GM18517 (cell line): Measurements from ENCODE around the gene DCLK2.

Source experiments
- ATAC-seq: cut with Tn5 transposase; IDR thresholded peaks from one replicate; pipeline ENCODE4 v1.9.1; 2021; ENCODE audit warnings: mild to moderate bottlenecking, moderate library complexity; ENCODE audit not compliant: unreplicated experiment

DCLK2 gene

GRCh38 chr4:150078041-150078578 is at the start of gene DCLK2:
Gene DCLK2, plus strand, starts transcription at chr4:150078445. Its CDS starts 583 bp downstream, at chr4:150079028.
- no peak for ATAC-seq

DNA sequence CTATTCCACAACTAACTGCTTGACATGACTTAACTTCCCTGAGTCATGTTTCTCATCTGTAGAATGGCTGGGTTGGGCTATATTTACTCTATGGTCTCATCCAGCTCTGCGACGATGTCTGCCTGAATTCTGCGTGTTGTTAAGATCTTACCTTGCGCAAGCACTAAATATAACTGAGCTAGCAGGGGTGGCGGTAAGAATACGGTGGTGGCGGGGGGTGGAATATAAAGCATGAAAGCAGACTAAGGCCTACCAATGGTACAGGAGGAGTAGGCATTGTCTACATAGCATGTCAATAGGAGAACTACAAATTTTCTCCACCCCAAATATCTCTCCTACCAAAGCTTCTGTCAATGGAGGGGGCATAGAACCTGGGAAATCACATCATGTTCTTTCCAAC is 45.7 kb upstream of the DCLK2 start:
- no peak for ATAC-seq

GRCh38 chr4:150033081-150033480 is 45.2 kb upstream of the DCLK2 start:
- no peak for ATAC-seq

DNA sequence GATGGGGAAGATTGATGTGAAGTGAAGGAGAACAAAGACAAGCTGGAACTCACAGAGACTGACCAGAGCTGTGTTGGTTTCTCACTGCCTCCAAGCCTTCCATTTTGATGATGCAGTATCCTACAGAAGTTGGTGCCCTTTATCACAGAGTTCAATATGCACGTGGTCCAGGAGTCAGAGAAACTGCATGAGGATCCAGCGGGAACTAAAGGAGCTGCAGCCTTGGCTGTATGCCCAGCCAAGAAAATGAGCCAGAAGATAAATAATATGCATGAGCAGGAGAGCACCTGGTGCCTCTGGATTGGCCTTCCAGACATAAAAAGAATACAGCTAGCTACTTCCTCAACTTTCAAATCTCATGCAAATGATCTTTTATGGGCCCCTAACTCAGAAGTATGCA is 44.3 kb upstream of the DCLK2 start:
- no peak for ATAC-seq

DNA sequence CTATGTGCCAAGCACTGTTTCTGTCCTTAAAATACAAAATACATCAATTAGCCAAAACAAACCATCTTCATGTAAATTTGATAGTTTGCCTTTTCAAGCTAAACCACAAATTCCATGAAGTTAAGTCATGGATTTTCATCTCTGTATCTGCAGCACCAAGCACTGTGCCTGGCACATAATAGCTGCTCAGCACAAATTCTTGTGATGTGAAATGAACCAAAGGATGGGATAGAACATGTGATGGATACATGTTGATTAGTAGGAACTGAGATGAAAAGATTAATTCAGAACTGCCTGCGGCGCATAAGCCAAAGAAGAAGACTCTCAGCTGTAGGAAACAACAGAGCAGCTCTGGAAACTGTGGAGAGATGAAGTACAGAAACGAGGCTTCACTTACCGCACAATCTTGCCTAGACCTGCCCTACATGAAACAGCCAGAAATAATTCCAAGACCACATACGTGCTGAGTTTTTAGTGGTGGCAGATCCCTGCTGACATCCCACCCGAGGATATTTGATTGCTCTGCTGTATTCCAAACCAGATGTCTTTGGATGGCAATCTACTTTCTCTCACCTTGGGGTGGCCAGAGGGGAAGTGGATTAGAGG is 40.9 kb upstream of the DCLK2 start:
- no peak for ATAC-seq

DNA sequence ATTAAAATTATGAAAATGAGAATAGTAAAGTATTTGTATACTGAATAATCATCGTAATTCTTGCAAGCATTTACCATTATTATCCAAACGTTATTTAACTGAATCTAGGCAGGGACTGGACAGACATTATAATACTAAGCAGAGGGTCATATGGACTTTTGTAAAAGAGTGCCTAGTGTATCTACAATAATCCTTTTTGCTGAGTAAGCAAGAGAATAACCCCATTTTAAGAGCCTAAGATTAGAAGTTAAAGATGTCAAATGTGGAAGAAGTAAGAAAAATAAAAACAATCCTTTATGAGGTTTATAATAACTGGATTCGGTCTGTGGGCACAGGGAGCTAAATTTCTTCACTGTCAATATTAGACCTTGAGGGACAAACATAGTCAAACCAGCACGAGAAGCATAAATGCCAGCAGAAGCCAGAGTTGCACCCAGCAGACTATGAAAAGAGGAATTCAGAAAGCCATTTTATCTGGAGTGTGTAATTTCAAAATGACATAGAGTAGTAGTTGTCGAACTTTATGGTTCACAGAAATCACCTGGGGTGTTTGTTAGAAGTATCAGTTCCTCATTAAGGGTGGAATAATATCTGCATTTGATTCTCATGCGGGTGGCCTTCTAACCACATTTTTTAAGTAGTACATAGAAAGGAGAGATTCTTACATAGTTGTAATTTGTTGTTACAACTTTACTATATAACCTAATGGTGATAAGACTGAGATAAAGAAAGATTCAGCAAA is 39.7 kb upstream of the DCLK2 start:
- peak; percentile 90 for ATAC-seq

GRCh38 chr4:150039274-150040127 is 38.7 kb upstream of the DCLK2 start:
- ATAC-seq, result no peak

- ATAC-seq, result no peak
Measured at GRCh38 chr4:150044517-150044916, 33.7 kb upstream of the DCLK2 start.

- ATAC-seq, result no peak
Measured at GRCh38 chr4:150045410-150045809, 32.8 kb upstream of the DCLK2 start.

DNA sequence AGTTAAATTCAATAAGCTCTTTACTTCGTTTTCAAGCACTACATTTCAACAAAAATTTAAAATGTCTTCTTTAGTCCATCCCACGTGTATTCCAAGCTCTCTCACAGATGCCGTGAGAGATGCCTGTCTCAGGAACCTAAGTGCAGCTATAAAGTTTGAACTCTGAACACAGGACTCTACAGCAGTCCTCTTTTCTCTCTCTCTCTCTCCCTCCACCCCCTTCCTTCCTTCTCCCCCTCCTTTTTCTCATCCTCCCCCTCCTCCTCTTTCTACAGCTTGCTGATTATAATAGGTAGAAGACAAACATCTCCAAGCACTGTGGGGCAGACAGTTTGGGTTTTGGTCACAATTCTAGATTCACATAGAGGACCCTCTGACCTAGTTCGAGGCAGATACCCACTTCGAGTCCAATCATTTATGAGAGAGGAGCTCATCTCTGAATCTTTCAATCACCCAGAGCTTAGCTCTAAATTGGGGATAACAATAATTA is 31.5 kb upstream of the DCLK2 start:
- ATAC-seq, result no peak

DNA sequence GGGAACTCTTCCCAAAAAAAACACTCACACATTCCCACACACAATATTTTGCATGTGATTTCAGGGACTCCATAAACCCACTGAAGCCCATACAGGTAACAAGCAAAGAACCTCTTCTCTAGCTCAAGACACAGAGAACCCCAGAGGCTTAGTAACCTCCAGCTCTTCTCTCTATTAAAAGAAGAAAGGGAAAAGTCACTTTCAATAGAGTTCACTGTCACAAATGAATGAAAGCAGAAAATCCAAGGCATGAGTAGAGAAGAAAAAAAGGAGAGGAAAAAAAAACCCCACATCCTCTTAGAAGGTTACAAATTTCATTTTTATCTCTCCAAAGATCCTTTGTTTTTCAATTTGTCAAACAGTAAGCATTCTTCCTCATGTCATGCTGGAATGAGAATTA is 30.7 kb upstream of the DCLK2 start:
- ATAC-seq, result no peak

DNA sequence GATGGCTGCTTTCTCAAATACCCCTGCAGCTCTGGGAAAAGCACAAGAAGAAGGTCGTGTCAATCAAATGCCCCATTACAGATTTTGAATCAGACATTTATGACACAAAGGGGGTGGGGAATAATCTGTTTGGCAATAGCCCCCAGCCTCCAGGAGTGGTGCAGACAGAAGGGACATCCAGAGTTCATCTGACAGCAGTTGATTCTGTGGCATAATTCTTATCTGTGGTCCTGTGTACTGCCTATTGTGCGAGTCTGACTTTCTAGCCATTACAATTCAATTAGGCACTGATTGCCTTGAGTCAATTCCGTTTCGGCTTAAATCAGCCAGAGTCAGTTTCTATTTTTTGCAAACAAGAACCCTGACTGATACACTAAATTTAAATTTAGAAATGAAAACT is 28.6 kb upstream of the DCLK2 start:
- ATAC-seq, result no peak

GRCh38 chr4:150050566-150050965 is 27.7 kb upstream of the DCLK2 start:
- ATAC-seq, result no peak

DNA sequence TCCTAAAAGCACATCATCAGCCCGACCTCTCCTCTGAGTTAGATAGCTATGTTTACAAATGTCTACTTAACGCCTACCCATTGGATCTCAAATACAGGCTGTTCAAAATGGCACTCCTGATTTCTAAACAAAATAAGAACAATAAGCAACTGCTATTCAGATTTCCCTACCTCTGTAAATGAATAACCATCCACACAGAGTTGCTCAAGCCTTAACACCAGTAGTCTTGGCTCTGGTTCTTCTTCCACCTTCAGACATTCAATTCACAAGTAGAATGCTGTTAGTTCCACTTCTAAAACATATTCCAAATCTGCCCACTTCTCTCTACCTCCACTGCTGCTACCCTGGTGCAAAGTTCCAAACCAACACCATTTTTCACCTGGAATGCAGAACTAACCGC is 27.1 kb upstream of the DCLK2 start:
- ATAC-seq, result no peak

- ATAC-seq, result no peak
Measured at GRCh38 chr4:150055467-150055866, 22.8 kb upstream of the DCLK2 start.

GRCh38 chr4:150056569-150056968 is 21.7 kb upstream of the DCLK2 start:
- ATAC-seq, result no peak

GRCh38 chr4:150061086-150061776 is 17.0 kb upstream of the DCLK2 start:
- ATAC-seq, result no peak

DNA sequence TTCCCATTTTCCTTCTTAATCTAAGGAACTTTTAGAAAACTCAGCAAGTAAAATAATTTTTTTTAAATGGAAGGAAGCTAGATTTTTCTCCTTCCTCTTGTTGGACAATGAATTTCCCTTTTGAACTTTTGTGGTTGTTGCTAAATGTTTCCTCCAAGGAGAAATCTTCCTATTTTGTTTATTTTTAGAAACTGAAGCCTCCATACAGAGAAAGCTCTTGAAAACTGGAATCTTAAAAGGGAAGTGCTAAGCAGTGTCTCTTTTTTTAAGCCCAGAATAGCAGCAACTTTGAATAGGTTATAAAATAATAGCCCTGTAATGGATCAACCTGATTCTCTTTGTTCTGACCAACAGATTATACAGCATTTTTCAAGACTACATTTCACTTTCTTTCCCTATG is 15.1 kb upstream of the DCLK2 start:
- ATAC-seq, result no peak

GRCh38 chr4:150065740-150066139 is 12.5 kb upstream of the DCLK2 start:
- no peak for ATAC-seq

- no peak for ATAC-seq
Measured at GRCh38 chr4:150067859-150068258, 10.4 kb upstream of the DCLK2 start.
